GM18858 (cell line): ENCODE results near the gene PTCD3.

ENCODE experiments used
- ATAC-seq: cut with Tn5 transposase; IDR thresholded peaks from one replicate; pipeline ENCODE4 v1.9.1; 2021; ENCODE audit not compliant: unreplicated experiment

PTCD3 gene

DNA sequence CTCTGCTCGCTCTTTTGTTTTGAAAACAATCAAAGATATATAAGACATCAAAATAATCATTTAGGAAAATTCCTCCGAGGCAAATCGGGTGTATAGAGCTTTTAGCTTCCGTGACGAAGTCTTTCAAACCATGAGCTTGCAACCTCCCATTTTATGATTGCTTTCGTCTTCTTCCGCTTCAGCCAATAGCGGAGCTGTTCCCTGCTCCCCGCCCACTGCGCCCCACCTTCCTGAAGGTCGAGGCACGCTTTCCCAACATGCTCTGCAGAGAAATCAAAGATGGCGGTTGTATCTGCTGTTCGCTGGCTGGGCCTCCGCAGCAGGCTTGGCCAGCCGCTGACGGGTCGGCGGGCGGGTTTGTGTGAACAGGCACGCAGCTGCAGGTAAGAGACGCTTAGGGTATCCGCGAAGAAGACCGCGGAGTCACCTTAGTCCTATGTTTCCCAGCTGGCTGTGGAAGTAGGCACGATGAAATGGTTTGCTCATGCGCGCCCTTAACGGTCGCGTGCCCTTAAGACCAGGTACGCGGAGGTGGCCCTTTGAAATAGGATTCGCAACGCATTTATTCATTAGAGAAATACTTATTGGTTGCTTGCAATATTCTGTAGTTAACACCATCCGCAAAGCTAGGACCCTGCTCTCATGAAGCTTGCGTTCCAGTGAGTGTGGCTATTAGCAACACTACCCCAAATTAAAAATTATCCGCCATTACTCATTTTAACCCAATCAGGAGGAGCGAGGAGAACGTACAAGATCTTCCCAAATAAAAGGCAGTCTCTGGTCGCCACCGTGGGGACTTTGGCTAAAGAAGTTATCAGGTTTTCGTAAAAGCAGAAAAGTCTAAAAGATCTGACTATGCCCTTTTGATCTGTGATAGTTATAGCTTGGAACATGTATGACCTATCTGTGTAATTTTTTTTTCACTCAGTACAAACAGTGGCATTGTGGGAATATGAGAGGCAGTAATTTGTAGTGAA, at the start of gene PTCD3:
TSS of gene PTCD3 (plus strand) at position 267 of the 977 bp plus-strand sequence. CDS start at position 280, 13 bp downstream.
- peak; percentile 74 for ATAC-seq

DNA sequence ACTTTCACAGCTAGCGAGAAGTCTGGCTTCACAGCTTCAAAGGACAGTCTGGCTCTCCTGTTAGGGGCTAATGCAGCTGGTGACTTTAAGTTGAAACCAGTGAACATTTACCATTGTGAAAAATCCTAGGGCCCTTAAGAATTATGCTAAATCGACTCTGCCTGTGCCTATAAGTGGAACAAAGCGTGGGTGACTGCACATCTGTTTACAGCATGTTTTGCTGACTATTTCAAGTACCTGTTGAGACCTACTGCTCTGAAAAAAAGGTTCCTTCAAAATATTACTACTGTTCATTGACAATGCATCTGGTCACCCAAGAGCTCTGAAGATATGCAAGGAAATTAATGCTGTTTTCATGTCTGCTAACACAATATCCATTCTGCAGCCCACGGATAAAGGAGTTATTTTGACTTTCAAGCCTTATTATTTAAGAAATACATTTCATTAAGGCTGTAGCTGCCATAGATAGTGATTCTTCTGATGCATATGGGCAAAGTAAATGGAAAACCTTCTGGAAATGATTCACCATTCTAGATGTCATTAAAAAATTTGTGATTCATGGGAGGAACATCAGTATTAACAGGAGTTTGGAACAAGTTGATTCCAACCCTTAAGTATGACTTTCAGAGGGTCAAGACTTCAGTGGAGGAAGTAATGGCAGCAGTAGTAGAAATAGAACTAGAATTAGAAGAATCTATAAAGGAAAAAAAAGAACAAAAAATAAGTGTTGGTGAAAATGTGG, 49.3 kb upstream of the PTCD3 start:
- ATAC-seq = no peak

DNA sequence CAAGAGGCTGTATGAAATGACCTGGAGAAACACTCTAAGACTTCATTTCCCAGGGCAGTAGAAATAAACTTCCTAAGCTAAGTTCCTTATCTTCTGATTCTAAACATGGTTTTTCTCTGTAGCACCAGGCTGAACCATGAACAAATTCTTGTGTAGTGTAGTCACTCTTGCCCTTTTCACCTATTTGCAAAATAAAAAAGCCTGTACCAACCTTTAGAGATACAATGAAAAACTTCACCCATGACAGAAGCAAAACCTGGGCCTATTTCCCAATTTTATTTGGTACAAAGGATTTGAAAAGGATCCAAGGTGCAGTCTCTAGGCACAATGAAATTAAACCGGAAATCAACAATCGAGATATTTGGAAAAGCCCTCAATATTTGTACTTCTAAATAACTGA, 44.0 kb upstream of the PTCD3 start:
- ATAC-seq = no peak

DNA sequence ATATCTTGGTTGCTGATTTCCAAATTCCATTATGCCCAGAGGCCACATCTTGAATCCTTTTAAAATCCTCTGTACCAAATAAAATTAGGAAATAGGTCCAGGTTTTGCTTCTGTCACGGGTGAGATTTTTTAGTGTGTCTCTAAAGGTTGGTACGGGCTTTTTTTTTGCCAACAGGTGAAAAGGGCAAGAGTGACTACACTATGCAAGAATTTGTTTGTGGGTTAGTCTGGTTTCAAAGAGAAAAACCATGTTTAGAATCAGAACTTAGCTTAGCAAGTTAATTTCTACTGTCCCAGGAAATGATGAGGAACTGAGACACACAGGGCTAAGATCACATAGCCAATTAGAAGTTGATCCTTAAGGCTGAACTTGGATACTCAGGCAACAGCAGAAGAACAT, 42.0 kb upstream of the PTCD3 start:
- ATAC-seq = no peak

DNA sequence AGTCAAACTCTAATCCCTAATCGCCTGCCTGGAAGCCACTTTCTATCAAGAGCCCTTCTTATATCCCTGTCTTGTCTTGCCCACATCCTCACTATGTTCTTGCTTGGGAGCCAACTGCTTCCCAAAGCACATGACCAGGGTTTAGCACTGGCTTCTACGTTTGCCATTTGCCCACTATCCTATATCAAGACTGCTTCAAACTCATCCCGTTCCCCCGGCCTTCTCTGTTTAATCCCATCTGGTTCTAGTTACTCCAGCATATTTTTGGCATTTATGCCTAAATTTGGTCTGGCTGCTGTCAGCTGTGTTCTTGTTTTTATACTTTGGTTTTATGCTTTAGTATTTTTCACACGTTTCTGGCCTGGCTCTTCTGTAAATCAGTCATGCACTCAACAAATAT, 40.5 kb upstream of the PTCD3 start:
- ATAC-seq = no peak

DNA sequence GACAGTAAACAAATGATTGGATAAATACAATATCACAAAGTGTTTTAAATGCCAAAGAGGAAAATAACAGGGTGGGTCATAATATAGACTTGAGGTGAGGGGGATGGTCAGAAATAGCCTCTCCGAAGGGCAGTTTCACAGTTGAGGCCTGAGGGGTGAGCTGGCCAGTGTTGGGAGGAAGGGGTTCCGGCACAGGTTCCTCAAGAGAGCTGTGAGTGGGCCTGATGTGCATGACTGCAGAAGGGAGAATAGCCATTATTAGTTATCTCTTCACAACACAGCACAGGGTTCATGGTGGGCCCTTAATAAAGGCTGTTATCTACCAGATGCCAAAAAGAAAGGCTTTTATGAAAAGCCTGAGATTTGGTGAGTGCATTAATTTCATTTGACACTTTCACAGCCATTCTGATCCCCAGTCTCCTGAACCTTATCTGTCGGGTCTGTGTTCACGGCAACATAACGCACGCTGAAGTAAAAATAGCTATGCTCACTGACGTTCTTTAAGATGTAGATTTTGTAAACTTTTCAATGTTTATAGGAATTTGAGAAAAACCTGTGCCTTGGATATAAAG, 39.9 kb upstream of the PTCD3 start:
- ATAC-seq = no peak

DNA sequence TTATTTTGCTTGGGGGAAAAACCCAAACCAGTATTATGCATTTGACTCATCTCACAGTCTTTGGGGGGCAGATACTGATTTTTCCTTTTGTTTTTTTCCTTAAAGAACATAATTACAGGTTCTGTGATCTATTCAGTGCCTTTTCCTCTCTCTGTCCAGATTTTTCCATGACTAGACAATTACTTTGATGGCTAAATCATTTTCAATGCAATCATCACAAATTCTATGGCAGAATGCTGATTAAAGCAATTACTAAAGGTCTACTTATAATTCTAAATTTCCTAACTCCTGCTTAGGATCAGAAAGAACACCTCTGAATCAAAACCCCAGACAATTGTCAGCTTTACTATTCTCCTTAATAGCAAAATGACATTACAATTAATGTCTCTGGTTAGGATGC, 39.1 kb upstream of the PTCD3 start:
- ATAC-seq = no peak

DNA sequence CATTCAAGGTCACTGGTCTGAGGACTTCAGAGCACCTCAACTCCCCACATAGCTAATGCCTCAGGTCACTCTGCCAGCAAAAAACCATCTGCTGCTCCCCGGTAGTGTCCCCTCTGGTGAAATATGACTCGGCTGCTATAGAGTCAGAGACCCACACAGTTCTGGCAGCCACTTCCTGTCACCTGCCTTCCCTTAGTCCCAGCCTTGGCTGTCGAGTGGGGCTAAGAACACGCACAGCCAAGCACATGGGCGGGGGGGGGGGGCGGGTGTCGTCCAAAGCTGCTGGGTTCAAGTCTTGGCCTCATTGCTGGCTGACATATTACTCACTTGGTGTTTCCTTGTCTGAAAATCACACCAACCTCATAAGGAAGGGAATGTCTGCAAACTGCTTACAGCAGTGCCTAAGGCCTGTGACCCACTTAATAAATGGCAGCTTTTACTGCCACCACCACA, 37.9 kb upstream of the PTCD3 start:
- ATAC-seq = no peak

DNA sequence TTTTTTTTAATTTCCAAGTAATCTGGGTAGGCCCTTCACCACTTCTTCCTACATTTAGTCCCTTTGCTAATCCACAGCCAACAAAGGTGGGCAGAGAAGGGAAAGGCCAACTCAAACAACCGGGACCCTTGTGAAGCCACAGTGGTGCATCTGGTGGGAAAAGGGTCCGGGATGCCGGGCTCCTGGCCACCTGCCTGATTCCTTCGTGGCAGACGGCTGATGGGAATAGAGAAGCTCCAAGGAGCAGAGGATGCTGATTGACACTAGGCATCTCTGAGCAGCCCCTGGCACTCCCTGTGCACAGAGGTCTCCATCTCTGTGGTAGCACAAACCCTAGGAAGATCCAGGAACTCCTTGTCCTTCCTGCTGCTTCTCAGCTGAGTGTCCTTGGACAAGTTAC, 37.4 kb upstream of the PTCD3 start:
- no peak for ATAC-seq

DNA sequence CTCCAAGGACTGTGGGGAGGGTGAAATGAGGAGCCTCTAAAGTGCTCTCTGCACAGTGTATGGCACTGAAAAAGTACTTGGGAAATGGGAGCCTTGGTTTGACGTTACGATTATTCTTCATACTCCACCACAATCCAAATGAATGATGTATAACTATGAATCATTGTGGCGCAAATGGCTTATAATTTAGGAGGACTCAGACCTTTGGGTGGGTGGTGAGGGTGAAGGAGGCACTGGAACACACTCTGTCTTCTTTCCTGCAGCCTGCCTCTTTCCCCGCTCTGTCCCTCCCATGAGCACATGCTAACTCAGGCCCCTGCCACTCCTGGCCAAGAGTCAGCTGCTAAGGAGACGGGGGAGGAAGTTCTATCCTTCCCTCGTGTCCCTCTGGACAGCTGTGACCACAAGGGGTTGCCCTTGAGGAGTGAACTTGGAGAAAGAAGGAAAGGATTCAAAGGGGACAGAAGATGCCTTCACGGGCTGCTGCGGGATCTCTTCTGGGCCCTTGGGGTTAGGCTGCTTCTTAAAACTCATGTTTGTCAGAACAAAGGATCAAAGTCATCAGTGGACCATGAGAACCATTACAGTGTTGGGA, 36.8 kb upstream of the PTCD3 start:
- ATAC-seq = no peak

DNA sequence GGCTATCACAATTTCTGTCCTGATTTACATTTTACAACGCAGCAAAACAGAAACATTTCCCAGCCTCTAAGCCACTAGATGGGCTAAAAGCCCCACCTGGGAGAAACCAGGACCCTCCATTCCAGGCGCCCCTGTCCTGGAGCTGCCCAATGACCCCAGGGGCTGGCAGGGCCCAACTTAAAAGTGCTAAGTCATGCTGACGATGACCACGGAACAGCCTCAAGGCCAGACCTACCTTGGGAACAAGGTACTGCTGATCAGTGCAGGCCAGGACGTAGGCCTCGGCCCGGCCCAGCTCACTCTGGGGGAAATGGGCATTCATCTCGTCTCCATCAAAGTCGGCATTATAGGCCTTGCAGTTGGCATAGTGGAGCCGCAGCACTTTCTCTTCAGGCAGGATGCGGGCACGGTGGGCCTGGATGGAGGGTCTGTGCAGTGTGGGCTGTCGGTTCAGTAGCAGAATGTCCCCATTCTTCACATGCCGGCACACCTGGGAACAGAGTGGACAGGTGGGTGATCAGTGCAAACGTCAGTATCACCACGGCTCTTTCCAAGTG, 36.2 kb upstream of the PTCD3 start:
- no peak for ATAC-seq

DNA sequence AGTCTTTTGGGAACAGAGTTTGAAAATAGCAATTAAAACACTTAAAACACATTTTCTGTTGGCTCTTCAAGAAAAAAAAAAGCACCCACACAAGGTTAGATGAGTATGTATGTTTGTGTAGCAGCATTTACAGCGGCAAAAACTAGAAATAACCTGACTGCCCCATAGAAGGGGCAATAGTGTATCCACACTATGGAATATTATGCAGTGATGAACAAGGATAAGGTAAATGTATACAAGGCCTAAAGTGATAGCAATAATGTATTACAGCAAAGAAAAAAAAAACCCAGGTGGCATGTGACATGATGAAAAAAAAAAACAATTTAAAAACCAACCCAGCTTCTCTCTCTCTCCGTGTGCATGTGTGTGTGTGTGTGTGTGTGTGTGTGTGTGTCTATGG, 35.2 kb upstream of the PTCD3 start:
- ATAC-seq = no peak

DNA sequence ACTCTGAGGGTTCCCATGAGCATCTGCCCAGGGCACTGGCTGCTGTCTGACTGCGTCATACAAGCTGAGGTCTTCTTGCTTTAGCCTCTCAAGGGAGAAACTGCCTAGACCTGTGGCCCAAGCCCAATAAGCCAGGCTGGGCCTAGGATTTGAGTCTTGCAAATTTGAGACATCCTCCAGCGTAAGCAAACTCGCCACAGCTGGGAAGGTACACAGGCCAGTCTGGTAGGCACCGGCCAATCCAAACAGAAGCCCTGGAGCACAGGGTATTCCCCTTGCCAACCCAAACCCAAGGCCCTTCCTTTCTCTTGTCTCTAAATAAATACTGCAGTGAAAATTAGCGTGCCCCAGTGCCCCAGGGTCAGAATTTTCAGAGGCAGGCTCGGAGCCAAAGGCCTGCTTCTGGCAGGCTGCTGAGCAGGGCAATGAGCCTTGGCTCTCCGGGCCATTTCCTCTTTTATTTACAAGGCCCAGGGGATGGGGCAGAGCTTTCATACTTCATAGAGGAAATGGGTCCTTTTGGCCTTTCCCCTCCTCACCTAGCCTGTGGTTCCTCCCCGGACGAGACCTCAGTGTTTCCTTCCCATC, 33.7 kb upstream of the PTCD3 start:
- ATAC-seq = peak; percentile 61

DNA sequence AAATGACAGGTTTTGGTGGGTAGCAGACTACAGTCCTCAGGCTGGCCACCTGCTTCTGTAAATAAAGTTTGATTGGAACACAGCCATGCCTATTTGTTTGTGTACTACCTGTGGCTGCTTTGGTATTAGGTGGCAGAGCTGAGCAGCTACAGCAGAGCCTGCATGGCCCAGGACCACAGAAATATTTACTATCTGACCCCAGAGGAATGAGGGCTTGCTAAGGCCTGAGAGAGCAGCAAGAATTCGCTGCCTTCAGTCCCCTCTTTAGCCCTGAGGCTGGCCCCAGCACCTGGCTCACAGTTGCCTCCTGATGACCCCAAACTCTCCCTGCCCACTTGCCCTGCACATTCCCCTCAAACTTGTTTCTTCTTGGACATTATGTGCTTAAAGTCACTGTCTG, 32.8 kb upstream of the PTCD3 start:
- no peak for ATAC-seq

DNA sequence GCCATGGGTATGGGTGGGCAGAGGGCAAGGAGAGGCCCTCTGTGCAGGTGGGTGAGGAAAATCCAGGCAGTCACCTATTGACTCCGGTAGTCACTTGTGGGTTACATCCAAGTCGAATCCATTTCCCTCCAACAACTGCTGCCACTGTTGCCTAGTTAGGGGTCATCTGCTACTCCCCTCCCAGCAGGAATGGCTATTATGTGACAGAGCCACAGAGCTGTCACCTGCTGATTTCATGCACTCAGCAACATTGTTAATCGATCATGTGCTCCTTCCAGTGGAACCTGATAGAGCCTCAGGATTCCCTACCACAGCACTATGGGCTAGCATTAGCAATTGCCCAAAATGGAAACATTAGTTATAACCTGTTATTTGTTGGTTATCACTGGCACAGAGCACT, 31.8 kb upstream of the PTCD3 start:
- ATAC-seq = no peak

DNA sequence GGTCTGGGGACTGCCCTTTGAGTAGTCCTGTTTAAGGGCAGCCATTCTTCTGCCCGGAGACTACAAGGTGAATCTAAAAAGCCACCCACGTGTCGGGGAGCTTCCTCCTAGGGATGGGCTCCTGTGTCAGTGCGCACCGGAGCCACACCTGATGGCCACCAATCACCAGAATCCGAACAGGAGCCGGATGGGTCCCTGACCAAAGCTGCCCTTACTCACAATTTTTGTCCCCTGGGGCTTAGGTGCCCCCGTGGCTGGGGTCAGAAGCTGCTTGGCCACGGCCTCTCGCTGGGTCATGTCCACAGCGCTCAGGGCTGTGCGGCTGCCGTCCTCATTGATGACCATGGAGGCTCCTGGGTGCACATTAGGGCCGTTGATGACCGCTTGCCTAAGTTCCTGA, 31.2 kb upstream of the PTCD3 start:
- no peak for ATAC-seq

DNA sequence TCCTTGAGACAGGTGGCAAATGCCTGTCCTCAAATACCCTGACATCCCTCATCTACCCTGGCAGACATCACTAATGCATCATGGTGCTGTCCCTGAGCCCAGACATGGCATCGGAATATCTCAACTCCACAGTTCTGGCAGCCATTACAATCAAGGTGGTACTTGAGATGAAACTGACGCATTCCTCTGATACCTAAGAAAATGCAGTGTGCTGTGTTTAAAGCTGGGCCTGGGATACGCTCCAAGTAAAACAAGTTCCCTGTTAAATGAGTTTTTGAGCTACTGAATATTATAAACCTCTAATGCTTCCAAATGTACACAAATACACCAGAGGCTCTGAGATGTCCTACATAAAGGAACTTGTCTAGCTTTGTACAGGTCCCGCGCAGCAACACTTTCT, 30.1 kb upstream of the PTCD3 start:
- ATAC-seq = no peak

DNA sequence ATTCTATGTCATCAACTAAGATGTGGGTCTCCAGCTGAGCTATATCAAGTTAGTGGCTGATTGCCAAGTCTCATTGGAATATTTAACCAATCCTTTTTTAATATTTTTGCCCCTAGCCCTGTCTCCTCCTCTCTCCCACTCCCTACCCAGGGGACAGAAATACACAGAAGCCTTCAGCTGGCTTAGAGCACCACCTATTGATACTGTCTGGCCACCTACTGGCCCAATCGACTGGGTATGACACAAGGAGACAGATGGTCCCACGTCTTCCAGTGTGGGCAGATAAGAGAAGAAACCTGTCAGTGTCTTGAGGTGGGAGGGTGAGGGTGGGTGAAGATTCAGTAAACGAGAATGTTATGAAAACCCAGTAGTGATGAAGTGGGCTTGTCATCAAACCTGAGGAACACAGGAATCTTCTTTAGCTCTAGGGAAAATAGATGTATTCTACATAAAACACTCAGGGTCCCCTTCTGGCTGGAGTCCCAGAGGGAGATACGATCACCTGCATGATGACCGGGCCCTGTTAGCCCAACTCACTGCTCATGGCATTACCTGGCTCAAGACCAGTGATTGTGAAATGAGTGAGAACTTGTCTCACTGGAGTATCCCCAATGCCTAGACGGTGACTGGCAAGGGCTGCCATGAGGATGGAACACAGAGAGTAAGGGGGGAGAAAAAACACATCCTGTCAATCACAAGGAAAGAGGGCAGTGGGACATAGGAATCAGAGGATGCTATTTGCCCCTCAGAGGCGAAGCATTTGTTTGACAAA, 27.1 kb upstream of the PTCD3 start:
- no peak for ATAC-seq

DNA sequence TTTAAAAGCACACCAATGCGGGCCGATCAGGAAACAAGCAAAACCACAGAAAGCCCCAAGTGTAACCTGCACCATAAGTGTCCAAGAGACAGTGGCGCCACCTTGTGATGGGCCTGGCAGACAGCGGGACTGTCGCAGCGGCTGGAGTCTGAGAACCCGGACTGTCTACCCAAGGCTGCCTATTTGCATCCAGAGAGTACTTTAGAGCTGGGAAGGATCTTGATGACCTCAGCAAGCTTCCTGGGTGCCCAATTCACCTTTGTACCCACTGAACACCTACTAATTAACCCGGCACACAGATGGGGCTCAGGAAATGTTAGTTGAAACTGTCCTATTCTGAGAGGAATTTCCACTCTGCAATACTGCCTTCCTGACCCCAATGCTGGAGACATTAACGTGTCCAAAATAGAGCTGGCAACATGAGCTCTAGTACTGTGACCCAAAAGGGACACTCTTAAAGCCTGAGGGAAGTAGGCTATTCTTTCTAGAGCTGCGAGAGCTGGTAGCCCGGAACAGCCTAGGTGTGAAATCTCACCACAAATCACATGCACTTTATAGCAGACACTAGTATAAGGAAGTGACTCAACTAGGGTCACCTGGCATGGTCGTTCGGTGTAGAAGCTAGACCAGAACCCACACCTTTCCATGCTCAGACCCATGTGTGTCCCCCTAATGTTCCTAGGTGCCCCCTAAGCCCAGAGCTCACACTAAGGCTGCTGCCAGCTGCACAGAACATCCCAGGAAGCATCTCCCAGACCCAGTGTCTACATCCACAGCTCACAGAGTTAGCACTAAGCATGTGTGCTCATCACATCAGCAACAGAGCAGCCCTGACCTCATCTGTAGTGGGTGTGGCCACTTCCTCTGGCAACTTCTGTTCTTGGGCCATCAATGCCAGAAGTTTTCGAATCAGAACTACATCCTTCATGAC, 25.8 kb upstream of the PTCD3 start:
- ATAC-seq = peak; percentile 68
